ENCODE measurements around the gene TRIM41.

GRCh38 chr5:181242031-181242451 lies 19.0 kb downstream of the TRIM41 start:
- no peak for TF ChIP-seq CTCF (IDR thresholded peaks at IDR 0.05; ENCODE audit: poor library complexity, severe bottlenecking)
- TF ChIP-seq, protein P1, sequence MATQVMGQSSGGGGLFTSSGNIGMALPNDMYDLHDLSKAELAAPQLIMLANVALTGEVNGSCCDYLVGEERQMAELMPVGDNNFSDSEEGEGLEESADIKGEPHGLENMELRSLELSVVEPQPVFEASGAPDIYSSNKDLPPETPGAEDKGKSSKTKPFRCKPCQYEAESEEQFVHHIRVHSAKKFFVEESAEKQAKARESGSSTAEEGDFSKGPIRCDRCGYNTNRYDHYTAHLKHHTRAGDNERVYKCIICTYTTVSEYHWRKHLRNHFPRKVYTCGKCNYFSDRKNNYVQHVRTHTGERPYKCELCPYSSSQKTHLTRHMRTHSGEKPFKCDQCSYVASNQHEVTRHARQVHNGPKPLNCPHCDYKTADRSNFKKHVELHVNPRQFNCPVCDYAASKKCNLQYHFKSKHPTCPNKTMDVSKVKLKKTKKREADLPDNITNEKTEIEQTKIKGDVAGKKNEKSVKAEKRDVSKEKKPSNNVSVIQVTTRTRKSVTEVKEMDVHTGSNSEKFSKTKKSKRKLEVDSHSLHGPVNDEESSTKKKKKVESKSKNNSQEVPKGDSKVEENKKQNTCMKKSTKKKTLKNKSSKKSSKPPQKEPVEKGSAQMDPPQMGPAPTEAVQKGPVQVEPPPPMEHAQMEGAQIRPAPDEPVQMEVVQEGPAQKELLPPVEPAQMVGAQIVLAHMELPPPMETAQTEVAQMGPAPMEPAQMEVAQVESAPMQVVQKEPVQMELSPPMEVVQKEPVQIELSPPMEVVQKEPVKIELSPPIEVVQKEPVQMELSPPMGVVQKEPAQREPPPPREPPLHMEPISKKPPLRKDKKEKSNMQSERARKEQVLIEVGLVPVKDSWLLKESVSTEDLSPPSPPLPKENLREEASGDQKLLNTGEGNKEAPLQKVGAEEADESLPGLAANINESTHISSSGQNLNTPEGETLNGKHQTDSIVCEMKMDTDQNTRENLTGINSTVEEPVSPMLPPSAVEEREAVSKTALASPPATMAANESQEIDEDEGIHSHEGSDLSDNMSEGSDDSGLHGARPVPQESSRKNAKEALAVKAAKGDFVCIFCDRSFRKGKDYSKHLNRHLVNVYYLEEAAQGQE (IDR thresholded peaks at IDR 0.05; ENCODE audit: borderline replicate concordance) = no peak
- TF ChIP-seq TAF1 (IDR thresholded peaks at IDR 0.05; ENCODE audit: low read depth) = no peak
- TF ChIP-seq EP300 (conservative IDR thresholded peaks at IDR 0.05; ENCODE audit: poor library complexity, severe bottlenecking) = no peak
- no peak for TF ChIP-seq MXI1 (conservative IDR thresholded peaks at IDR 0.05; ENCODE audit: poor library complexity, severe bottlenecking)
- no peak for TF ChIP-seq RAD21 (conservative IDR thresholded peaks at IDR 0.05)

Measured in neural cell (in vitro differentiated cells).